Gastroesophageal sphincter (tissue), 4 donors: ENCODE data around the gene MAML3. TPM values are rescaled to one million over a fixed set of nuclear protein-coding genes. Genes with fewer than 3 reads are reported as not detected.

Source experiments
- ATAC-seq: fragments of 150-250 bp; one replicate; pipeline ENCODE4 v1.9.1; 2016; ENCODE audit warnings: mild to moderate bottlenecking, moderate library complexity
- H3K27ac ChIP-seq, 4 donors: fragments of 200-600 bp; sonication (generic) in 3 of 4; 1 replicate in 3 of 4; 2 replicates in 1 of 4; pipeline ENCODE4 v1.5.1; 2016 to 2019
- H3K27me3 ChIP-seq: fragments of 200-600 bp; sonication (generic); one replicate; pipeline ENCODE4 v1.5.1; 2019
- H3K36me3 ChIP-seq, 2 donors: fragments of 200-600 bp; sonication (generic); one replicate each; pipeline ENCODE4 v1.5.1; 2019; ENCODE audit warnings: control low read depth in 1 of 2
- H3K4me1 ChIP-seq, 3 donors: fragments of 200-600 bp; sonication (generic); 1 replicate in 2 of 3; 2 replicates in 1 of 3; pipeline ENCODE4 v1.5.1; 2016 to 2019; ENCODE audit warnings: control low read depth in 2 of 3
- H3K4me3 ChIP-seq, 2 donors: fragments of 200-600 bp; sonication (generic); one replicate each; pipeline ENCODE4 v1.5.1; 2019; ENCODE audit warnings: mild to moderate bottlenecking in 1 of 2, moderate library complexity in 1 of 2
- H3K9me3 ChIP-seq, 3 donors: fragments of 200-600 bp; sonication (generic); one replicate each; pipeline ENCODE4 v1.5.1; 2017 to 2019; ENCODE audit warnings: control low read depth in 2 of 3
- EP300 ChIP-seq: sonication (generic); formaldehyde crosslinking; IDR thresholded peaks from one replicate; pipeline ENCODE4 v1.6.1; 2017; ENCODE audit warnings: antibody characterized with exemption, mild to moderate bottlenecking
- POLR2A ChIP-seq, 2 donors: fragments of 450-650 bp; IDR thresholded peaks; one replicate each; pipeline ENCODE4 v1.6.1; 2017; ENCODE audit warnings: antibody characterized with exemption in 2 of 2, mild to moderate bottlenecking in 2 of 2, moderate library complexity in 1 of 2
- POLR2AphosphoS5 ChIP-seq: sonication (generic); formaldehyde crosslinking; IDR thresholded peaks from one replicate; pipeline ENCODE4 v1.6.1; 2017; ENCODE audit warnings: antibody characterized with exemption
- WGBS, 2 donors: methylation state at CpG; one replicate each; pipeline ENCODE4 v1.1.5; 2018; ENCODE audit warnings: low coverage in 1 of 2; 5-methylcytosine and 5-hydroxymethylcytosine counted together
- total RNA-seq, 4 donors: library from RNA; depleted of rRNA; stranded (reverse); fragments of >200 nt; gene quantifications; one replicate each; pipeline ENCODE4 v1.1.0, GENCODE V29; 2016
- TF ChIP-seq, protein P1 (sequence below), 4 experiments: fragments of 200-600 bp in 2 of 4; fragments of 450-650 bp in 2 of 4; sonication (generic) in 1 of 4; IDR thresholded peaks; one replicate each; pipeline ENCODE4 v1.5.1; 2017 to 2019; ENCODE audit warnings: antibody characterized with exemption in 4 of 4, mild to moderate bottlenecking in 2 of 4, moderate library complexity in 2 of 4

The MAML3 gene
- total RNA-seq, 4 donors from 2014 or later, result 5.3 to 10.6 (median 9.3) TPM

DNA sequence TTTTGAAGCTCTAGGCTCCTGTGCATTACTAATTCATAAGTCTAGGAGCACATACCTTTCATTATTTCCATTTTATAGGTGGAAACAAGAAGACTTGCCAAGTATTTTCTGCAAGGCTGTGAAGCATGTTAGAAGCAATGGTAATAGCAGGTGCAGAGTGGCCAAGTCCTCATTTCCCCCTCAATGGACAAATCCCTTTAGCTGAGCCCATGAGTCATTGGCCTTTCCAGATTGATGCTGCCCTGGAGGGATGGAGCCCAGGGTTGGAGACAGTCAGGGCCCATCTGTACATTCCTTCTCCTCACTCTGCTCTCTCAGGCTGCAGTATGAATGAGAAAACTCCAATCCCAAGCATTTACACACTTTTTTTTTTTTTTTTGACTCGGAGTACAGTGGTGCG, 481.8 kb downstream of the MAML3 start:
- H3K27ac ChIP-seq, result no peak overlapping the region
- H3K9me3 ChIP-seq, result no peaks in the 10 kb centered on the region
- WGBS, 2 donors, result 86% methylated on average over 2 of the region's 2 CpGs; no CpG with 5 or more reads in 1 of the 2 donors
- no peak for ATAC-seq
- peaks cover 0 to 4% of the 10 kb centered on the region in 2 donors for H3K36me3 ChIP-seq
- no peaks in the 10 kb centered on the region for H3K27me3 ChIP-seq
- no peak overlapping the region for H3K4me3 ChIP-seq
- H3K4me1 ChIP-seq, result peaks cover 0 to 34% (median 6%) of the 10 kb centered on the region in 3 donors
- TF ChIP-seq EP300 (no peak), POLR2AphosphoS5 (no peak), POLR2A (IDR thresholded peaks at IDR 0.05) (no peak)
- TF ChIP-seq, protein P1, sequence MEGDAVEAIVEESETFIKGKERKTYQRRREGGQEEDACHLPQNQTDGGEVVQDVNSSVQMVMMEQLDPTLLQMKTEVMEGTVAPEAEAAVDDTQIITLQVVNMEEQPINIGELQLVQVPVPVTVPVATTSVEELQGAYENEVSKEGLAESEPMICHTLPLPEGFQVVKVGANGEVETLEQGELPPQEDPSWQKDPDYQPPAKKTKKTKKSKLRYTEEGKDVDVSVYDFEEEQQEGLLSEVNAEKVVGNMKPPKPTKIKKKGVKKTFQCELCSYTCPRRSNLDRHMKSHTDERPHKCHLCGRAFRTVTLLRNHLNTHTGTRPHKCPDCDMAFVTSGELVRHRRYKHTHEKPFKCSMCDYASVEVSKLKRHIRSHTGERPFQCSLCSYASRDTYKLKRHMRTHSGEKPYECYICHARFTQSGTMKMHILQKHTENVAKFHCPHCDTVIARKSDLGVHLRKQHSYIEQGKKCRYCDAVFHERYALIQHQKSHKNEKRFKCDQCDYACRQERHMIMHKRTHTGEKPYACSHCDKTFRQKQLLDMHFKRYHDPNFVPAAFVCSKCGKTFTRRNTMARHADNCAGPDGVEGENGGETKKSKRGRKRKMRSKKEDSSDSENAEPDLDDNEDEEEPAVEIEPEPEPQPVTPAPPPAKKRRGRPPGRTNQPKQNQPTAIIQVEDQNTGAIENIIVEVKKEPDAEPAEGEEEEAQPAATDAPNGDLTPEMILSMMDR (IDR thresholded peaks at IDR 0.05), result no peak

DNA sequence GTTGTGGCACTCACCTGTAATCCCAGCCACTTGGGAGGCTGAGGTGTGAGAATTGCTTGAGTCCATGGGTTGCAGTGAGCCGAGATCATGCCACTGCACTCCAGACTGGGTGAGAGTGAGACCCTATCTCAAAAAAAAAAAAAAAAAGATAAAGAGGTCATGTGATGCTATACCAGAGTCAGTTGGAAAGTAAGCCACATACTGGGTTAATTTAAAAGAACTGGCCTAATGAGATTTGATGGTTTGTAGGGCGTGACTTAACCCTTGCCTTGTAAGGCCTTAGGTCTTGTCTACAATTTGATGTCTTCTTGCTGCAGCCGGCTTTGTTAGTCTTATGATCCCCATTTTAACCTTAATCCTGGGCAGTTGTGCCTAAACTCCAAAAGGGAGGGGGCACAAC, 483.2 kb downstream of the MAML3 start:
- Histone ChIP-seq H3K4me3 (no peak overlapping the region), H3K9me3 (no peaks in the 10 kb centered on the region), H3K36me3 (peaks cover 0 to 4% of the 10 kb centered on the region in 2 donors), H3K27me3 (no peaks in the 10 kb centered on the region), H3K4me1 (peaks cover 0 to 44% (median 6%) of the 10 kb centered on the region in 3 donors), H3K27ac (no peak overlapping the region)
- ATAC-seq, result no peak
- no peak for TF ChIP-seq POLR2AphosphoS5
- no peak for TF ChIP-seq POLR2A (IDR thresholded peaks at IDR 0.05)
- TF ChIP-seq, protein P1 (IDR thresholded peaks at IDR 0.05), result no peak
- no peak for TF ChIP-seq EP300
- 96 to 100% methylated on average over 1 to 3 of the region's 3 CpGs for WGBS, 2 donors

DNA sequence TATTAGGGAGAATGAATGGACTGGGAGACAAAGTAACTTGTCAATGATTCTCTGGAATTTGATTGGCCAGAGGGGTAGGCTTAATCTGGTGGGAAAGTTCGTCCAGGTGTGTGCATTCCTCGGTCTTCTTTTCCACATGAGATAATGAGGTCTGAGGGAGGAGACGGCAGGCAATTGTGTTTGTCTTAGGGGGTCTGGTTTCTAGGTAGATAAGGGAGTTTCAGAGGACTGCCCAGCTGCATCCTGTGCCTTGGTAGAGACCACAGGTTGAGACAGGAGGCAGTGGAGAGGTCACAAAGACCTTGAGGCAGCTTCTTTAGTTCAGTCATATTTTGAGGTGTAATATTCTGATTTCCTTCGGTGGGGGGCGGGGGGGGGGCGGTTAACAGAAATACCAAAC, 484.1 kb downstream of the MAML3 start:
- Histone ChIP-seq H3K4me3 (no peak overlapping the region), H3K36me3 (peaks cover 0 to 4% of the 10 kb centered on the region in 2 donors), H3K27me3 (no peaks in the 10 kb centered on the region), H3K9me3 (no peaks in the 10 kb centered on the region), H3K4me1 (peaks cover 0 to 50% (median 6%) of the 10 kb centered on the region in 3 donors), H3K27ac (no peak overlapping the region)
- TF ChIP-seq EP300, result no peak
- TF ChIP-seq, protein P1 (IDR thresholded peaks at IDR 0.05), result no peak
- no peak for TF ChIP-seq POLR2AphosphoS5
- no peak for TF ChIP-seq POLR2A (IDR thresholded peaks at IDR 0.05)
- WGBS, 2 donors, result 71 to 76% methylated on average over 3 of the region's 6 CpGs
- no peak for ATAC-seq

DNA sequence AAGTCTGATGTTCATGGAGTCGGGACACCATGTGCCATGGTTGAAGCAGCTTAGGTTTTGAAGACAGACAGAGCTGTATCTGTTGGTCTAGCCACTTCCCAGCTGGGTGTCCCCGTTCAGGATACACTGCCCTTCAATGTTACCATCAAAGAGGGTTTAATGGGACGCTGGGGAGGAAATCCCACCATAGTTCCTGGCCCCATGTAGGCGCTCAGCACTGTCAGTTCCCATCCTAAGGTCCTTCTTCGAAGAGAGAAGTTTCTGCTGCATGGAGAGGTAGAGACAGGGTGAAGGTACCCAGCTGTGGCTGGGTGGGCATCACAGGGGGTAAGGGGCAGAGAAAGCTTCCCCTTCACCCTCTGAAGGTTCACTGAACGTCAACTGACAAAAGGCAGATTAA, 484.6 kb downstream of the MAML3 start:
- 65 to 72% methylated on average over 2 to 5 of the region's 6 CpGs for whole genome bisulfite sequencing, 2 donors
- Histone ChIP-seq H3K9me3 (no peaks in the 10 kb centered on the region), H3K36me3 (peaks cover 0 to 4% of the 10 kb centered on the region in 2 donors), H3K27ac (no peak overlapping the region), H3K4me1 (peaks cover 0 to 56% (median 6%) of the 10 kb centered on the region in 3 donors), H3K4me3 (no peak overlapping the region), H3K27me3 (no peaks in the 10 kb centered on the region)
- TF ChIP-seq, protein P1 (IDR thresholded peaks at IDR 0.05), result no peak
- TF ChIP-seq POLR2AphosphoS5, result no peak
- no peak for TF ChIP-seq EP300
- TF ChIP-seq POLR2A (IDR thresholded peaks at IDR 0.05), result no peak
- ATAC-seq, result no peak

DNA sequence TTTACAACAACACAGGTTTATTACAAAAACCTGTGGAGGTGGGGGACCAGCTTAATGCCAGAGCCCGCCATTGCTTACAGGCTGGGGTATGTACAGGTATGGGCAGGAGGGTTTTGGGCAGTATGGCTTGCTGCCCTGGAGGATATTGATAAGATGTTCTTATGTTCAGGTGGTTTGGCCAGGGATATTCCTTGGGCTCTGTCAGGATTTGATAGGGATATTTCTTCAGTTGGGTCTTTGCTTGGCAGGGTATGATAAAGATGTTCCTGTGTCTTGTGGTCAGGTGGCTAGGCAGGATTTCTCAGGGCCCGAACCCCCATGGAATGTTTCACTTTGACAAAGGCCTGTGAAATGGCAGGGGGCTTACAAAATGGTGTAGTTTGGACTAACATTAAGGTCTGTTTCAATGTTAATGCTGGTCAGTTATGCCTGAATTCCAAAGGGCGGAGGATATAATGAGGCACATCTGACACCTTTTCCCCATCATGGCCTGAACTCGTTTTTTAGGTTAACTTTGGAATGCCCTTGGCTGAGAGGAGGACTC, 485.3 kb downstream of the MAML3 start:
- H3K27me3 ChIP-seq, result no peaks in the 10 kb centered on the region
- H3K36me3 ChIP-seq, result peaks cover 0 to 4% of the 10 kb centered on the region in 2 donors
- TF ChIP-seq, protein P1 (IDR thresholded peaks at IDR 0.05), result no peak
- TF ChIP-seq POLR2A (IDR thresholded peaks at IDR 0.05), result no peak
- no peak overlapping the region for H3K27ac ChIP-seq
- H3K9me3 ChIP-seq, result no peaks in the 10 kb centered on the region
- no peak overlapping the region for H3K4me3 ChIP-seq
- 74 to 76% methylated on average over 3 to 4 of the region's 4 CpGs for WGBS, 2 donors
- H3K4me1 ChIP-seq, result peaks cover 0 to 56% (median 6%) of the 10 kb centered on the region in 3 donors
- ATAC-seq, result no peak
